GM23248 (cell line): ENCODE results near the gene NPTX1.

Experiments used
- EZH2 ChIP-seq: fragments of 200-600 bp; sonication (generic); IDR thresholded peaks from 2 replicates; pipeline ENCODE4 v1.6.1; 2018; ENCODE audit warnings: antibody characterized with exemption, mild to moderate bottlenecking; ENCODE audit not compliant: insufficient read depth, poor library complexity, severe bottlenecking
- EZH2phosphoT487 ChIP-seq: fragments of 200-600 bp; sonication (generic); IDR thresholded peaks from 2 replicates; pipeline ENCODE4 v1.6.1; 2018; ENCODE audit warnings: antibody characterized with exemption, moderate library complexity, mild to moderate bottlenecking, low read depth; ENCODE audit not compliant: insufficient read depth

DNA sequence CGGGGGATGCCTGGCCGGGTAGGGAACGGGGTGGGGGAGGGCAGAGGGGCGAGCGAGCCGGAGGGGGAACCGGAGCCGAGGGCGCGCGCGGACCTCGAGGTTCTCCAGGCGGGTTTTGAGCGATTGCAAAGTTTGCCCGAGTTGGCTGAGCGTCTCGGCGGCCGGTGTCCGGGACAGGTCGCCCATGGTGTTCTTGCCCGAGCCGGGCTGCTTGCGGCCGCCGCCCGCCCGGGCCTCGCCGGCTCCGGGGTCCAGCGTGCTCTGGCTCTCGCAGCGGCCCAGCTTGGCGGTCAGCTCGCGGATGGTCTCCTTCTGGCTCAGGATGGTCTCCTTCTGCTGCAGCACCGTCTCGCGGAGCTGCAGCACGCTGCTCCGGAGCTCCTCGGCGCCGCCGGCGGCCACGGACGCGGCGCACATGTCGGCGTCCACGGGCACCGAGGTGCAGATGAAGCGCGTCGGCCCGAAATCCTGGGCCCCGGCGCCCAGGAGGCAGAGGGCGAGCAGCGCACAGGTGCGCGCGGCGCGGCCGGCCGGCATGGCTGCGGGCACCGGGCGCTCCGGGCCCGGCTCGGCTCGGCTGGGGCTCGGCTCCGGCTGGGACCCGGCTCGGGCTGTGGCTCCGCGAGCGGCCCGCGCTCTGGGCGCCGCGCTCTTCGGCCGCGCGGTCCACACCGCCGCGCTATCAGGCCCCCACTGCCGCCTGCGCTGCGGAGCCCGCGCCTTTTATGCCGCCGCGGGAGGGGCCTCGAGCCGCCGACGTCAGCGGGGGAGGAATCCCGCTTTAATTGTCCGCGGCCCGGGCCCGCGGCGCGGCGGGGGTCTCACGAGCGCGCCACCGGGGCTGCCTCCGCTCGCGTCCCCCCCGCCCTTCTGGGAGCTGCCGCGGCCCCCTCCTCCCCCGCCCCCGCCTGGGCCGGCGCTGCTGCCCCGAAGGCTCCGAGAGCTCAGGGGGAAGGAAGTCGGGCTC lies at the start of gene NPTX1:
- TF ChIP-seq EZH2: no peak
- peak; percentile 53; the same call in 1 of the 2 replicates for TF ChIP-seq EZH2phosphoT487
